Muscle layer of duodenum (tissue), 2 donors: ENCODE measurements around the gene EPB41L1.

ENCODE experiments used
- H3K27ac ChIP-seq: one replicate; pipeline ENCODE4 v1.7.0; 2013; ENCODE audit warnings: mild to moderate bottlenecking, low read length
- H3K27me3 ChIP-seq: one replicate; pipeline ENCODE4 v1.7.0; 2013; ENCODE audit warnings: low read depth, mild to moderate bottlenecking, control low read depth, low read length
- H3K36me3 ChIP-seq, 2 donors: one replicate each; pipeline ENCODE4 v1.7.0; 2013; ENCODE audit warnings: low read length in 2 of 2, control low read depth in 1 of 2, mild to moderate bottlenecking in 1 of 2; ENCODE audit not compliant: insufficient read depth in 2 of 2, control insufficient read depth in 1 of 2
- H3K4me1 ChIP-seq, 2 donors: one replicate each; pipeline ENCODE4 v1.7.0; 2013; ENCODE audit warnings: low read length in 2 of 2, mild to moderate bottlenecking in 2 of 2, control low read depth in 1 of 2, moderate library complexity in 1 of 2; ENCODE audit not compliant: insufficient read depth in 2 of 2, control insufficient read depth in 1 of 2
- H3K4me3 ChIP-seq, 2 donors: one replicate each; pipeline ENCODE4 v1.7.0; 2013; ENCODE audit warnings: low read length in 2 of 2, low read depth in 1 of 2, mild to moderate bottlenecking in 1 of 2
- H3K9me3 ChIP-seq, 2 donors: one replicate each; pipeline ENCODE4 v1.7.0; 2013; ENCODE audit warnings: low read length in 2 of 2, control low read depth in 1 of 2, mild to moderate bottlenecking in 1 of 2; ENCODE audit not compliant: control insufficient read depth in 1 of 2
- donor health status: healthy.

Gene EPB41L1

GRCh38 chr20:36266189-36266588, 111.6 kb downstream of the EPB41L1 start:
- Histone ChIP-seq H3K27ac (no peak overlapping the region), H3K27me3 (no peaks in the 10 kb centered on the region), H3K36me3 (no peaks in the 10 kb centered on the region), H3K4me3 (no peak overlapping the region), H3K9me3 (no peaks in the 10 kb centered on the region), H3K4me1 (no peaks in the 10 kb centered on the region)

DNA sequence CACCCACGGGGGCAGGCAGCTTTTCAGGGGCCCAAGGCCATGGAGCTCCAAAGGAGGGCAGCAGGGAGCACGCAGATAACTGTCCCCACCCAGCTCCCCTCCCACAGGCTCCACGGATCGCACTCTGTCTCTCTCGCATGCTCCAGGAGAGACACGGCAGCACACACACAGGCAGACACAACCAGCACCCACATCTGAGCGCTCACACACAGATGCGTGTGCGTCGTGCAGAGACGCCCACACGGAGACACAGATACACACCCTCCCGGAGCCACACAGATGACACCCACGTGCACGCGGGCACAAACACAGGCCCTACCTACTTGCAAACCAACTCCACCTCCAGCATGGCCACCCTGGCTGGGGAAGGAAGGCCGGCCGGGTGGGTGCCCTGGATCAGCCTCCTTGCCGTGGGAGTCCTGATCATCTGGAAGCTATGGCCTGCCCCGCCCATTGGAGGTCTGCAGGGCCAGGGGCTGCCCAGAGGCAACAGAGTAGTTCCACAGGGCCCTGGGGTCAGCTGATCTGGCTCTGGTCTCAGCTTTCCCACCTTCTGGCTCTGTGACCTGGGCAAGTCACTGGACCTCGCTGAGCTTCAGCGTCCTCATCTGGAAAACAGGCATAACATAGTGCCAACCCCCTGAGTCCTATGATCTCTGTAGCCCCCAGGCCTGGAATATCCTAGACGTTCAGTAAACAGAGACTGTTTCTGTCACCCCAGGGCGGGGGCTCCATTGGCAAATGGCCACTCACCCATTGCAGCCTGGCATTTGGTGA, 113.3 kb downstream of the EPB41L1 start:
- no peak overlapping the region for H3K27ac ChIP-seq

DNA sequence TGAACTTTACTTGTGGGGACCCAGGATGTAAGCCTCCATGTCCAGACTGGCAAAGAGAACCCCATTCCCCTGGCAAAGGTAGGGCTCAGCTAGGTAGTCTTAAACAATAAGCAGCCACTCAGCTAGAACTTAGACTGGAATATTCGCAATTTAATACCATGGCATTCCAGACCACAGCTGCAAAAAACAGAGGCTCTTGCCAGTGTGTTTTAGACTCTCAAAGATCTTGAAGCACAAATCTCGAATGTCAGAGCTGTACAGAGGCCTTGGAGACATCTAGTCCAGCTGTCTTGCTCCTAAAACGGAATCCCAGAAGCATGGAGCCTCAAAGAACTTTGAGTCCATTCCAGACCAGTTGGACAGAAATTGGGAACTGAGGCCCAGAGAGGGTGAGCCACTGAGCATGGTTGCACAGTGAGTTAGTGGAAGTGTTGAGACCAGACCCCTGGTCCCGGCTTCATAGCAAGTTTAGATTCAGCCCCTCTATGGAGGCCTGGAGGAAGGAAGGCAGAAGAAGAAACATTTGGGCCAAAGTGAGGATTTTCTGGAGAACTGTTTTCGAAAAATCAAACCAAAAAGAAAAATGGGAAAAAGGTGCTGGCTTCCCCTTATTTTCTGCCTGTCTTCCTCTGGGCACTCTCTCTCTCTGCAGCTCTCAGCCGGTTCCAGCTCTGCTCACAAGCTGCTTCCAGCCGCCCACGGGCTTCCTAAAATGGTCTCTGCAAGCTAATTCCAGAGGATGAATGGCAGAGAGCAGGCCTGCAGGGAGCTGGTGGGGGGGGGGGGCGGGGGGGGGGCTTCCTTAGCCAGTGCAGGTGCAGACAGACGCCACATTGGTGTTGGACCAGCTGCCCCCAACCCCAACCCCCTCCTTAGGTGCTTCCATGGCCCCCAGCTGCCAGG, 114.2 kb downstream of the EPB41L1 start:
- Histone ChIP-seq H3K36me3 (no peaks in the 10 kb centered on the region), H3K9me3 (no peaks in the 10 kb centered on the region), H3K27ac (no peak overlapping the region), H3K4me3 (no peak overlapping the region), H3K4me1 (no peaks in the 10 kb centered on the region), H3K27me3 (peaks cover 4% of the 10 kb centered on the region)

More for the DNA sequence above, 113.3 kb downstream of the EPB41L1 start:
- H3K27me3 ChIP-seq, result no peaks in the 10 kb centered on the region
- H3K36me3 ChIP-seq, result no peaks in the 10 kb centered on the region
- H3K4me3 ChIP-seq, result no peak overlapping the region
- no peaks in the 10 kb centered on the region for H3K4me1 ChIP-seq
- no peaks in the 10 kb centered on the region for H3K9me3 ChIP-seq

DNA sequence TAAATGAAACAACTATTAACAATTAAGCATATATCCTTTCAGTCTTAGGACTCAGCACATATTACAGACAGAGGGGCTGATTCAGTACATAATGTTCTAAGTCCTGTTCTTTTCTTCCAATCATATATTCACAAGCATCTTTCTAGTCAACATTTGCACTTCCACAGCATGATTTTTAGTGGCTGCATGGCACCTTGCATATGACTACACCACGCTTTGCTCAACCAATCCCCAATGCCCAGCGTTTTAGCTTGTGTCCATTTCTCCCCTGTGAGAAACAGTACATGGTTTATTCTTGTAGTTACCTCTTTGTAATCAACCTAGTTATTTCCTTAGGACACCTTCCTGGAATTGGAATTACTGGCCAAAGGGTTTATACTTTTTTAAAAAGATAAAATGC, 115.0 kb downstream of the EPB41L1 start:
- no peaks in the 10 kb centered on the region for H3K9me3 ChIP-seq
- no peak overlapping the region for H3K4me3 ChIP-seq
- no peaks in the 10 kb centered on the region for H3K4me1 ChIP-seq
- no peak overlapping the region for H3K27ac ChIP-seq
- H3K27me3 ChIP-seq, result peaks cover 5% of the 10 kb centered on the region
- H3K36me3 ChIP-seq, result no peaks in the 10 kb centered on the region

- H3K9me3 ChIP-seq, result no peaks in the 10 kb centered on the region
- H3K4me3 ChIP-seq, result no peak overlapping the region
- H3K36me3 ChIP-seq, result no peaks in the 10 kb centered on the region
- no peaks in the 10 kb centered on the region for H3K4me1 ChIP-seq
- H3K27ac ChIP-seq, result no peak overlapping the region
- H3K27me3 ChIP-seq, result peaks cover 5% of the 10 kb centered on the region
These were observed 116.5 kb downstream of the EPB41L1 start for GRCh38 chr20:36270744-36271638.

DNA sequence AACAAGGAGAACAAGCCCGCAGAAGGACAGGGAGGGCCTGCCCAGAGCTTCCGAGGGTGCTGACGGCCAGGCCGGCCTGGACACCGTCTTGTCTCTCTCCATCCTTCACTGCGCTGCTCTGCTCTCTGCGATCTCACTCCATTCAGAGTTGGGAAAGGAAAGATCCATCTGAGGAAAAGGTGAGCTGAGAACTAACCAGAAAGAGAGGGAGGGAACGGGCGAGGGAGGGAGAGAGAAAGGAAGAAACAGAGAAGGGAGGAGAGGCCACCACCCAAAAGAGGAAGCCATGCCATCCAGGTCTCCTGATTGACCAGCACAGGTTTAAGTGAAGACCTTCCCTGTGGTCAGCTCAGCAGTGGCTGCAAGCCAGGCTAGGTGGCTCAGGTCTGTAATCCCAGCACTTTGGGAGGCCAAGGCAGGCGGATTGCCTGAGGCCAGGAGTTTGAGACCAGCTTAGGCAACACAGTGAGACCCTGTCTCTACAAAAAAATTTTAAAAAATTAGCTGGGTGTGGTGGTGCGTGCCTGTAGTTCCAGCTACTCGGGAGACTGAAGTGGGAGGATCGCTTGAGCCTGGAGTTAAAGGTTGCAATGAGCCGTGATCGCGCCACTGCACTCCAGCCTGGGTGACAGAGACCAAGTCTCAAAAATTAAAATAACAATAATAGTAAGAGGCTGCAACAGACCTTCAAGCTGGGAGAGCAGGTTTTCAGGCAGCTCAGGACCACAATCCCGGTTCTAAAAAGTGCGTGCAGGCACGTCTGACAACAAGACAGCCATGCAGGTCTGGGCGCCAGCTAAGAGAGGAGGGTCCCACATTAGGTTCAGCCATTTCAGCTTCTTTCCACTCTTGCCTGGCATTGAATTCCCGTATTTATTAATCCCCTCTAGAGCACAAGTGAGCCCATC, 117.4 kb downstream of the EPB41L1 start:
- H3K27me3 ChIP-seq, result peaks cover 5% of the 10 kb centered on the region
- no peaks in the 10 kb centered on the region for H3K36me3 ChIP-seq
- no peaks in the 10 kb centered on the region for H3K4me1 ChIP-seq
- no peak overlapping the region for H3K4me3 ChIP-seq
- H3K27ac ChIP-seq, result no peak overlapping the region
- no peaks in the 10 kb centered on the region for H3K9me3 ChIP-seq

DNA sequence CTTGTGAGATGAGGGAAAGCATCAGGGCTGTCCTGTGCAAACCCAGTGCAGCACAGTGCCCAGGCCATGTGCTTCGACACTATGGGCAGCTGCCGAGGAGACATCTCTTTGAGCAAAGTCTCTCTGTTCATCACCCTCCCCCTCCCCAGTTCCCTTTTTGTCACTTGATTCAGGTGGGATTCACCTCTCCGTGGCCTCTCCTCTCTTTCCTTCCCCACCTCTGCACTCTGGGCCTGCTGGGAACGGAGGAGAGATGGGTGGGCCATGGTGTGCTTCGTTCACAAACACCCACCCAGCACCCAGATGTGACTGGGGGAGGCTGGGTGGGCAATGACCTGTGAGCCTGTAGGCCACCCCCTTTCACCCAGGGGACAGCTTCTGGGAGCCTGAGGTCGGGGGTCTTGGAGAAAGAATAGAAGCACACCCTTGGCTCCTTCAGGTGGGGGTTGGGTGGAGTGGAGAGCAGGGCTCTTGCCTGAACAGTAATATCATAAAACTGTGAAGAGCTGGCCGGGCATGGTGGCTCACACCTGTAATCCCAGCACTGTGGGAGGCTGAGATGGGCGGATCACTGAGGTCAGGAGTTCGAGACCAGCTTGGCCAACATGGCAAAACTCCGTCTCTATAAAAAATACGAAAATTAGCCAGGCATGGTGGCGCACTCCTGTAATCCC, 118.1 kb downstream of the EPB41L1 start:
- Histone ChIP-seq H3K9me3 (no peaks in the 10 kb centered on the region), H3K36me3 (no peaks in the 10 kb centered on the region), H3K27ac (no peak overlapping the region), H3K27me3 (peaks cover 5% of the 10 kb centered on the region), H3K4me1 (no peaks in the 10 kb centered on the region), H3K4me3 (no peak overlapping the region)

DNA sequence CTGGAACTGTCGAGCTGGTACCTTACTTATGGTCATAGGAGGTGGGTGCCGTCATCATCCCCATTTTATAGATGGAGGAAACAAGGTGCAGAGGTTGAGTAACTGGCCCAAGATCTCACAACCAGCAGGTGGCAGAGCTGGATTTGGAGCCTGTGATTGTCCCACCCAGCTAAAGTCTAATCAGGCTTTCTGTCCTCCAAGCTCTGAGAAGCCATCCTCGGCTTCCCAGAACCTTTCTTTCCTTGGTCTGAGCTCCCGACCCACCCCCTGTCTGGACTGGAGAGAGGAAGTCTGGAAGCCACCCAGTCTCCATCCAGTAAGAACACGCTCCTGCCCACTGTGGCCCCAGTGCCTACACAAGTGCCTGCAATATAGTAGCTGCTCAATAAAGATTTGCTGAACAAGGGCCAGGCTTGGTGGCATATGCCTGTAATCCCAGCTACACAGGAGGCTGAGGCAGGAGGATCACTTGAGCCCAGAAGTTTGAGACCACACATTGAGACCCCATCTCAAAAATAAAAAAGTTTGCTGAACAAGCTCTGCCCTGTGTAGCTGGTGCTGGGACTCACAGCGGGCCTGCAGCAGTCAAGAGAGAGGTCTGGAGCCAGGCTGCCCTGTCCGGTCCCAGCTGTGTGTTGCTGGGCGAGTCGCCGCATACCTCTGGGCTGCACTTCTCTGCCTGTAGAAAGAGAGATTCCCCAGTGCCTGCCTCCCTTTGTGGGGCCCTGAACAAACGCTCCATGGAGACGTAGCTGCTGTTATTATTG, 119.1 kb downstream of the EPB41L1 start:
- no peak overlapping the region for H3K4me3 ChIP-seq
- H3K4me1 ChIP-seq, result no peaks in the 10 kb centered on the region

GRCh38 chr20:36274181-36274841, 119.8 kb downstream of the EPB41L1 start:
- Histone ChIP-seq H3K27ac (no peak overlapping the region), H3K27me3 (peaks cover 5% of the 10 kb centered on the region), H3K4me3 (no peak overlapping the region)

More for the DNA sequence above, 119.1 kb downstream of the EPB41L1 start:
- no peak overlapping the region for H3K27ac ChIP-seq
- no peaks in the 10 kb centered on the region for H3K9me3 ChIP-seq
- H3K36me3 ChIP-seq, result no peaks in the 10 kb centered on the region
- peaks cover 5% of the 10 kb centered on the region for H3K27me3 ChIP-seq

More at GRCh38 chr20:36274181-36274841, 119.8 kb downstream of the EPB41L1 start:
- no peaks in the 10 kb centered on the region for H3K9me3 ChIP-seq
- H3K36me3 ChIP-seq, result no peaks in the 10 kb centered on the region
- H3K4me1 ChIP-seq, result no peaks in the 10 kb centered on the region
